Umbilical cord (tissue), 2 donors: Measurements from ENCODE around the gene MTA1. TPM values are rescaled to one million over a fixed set of nuclear protein-coding genes. Genes with fewer than 3 reads are reported as not detected.
A peak's percentile ranks its signal among the peaks of the same experiment; 100 is the strongest.

Experiments used
- DNase-seq: peaks from one replicate; pipeline ENCODE4 v3.0.0-alpha.2; 2015; ENCODE audit warnings: low spot score
- total RNA-seq: library from RNA; depleted of rRNA; stranded (reverse); fragments of >200 nt; gene quantifications from one replicate; pipeline ENCODE4 v1.2.3, GENCODE V29; 2014; ENCODE audit warnings: low replicate concordance; ENCODE audit not compliant: insufficient read depth

The MTA1 gene
- total RNA-seq, 1 donor from 2014 or later = 30.3 TPM

- no peak for DNase-seq
These were observed 32.8 kb upstream of the MTA1 start for GRCh38 chr14:105386581-105387529.

DNA sequence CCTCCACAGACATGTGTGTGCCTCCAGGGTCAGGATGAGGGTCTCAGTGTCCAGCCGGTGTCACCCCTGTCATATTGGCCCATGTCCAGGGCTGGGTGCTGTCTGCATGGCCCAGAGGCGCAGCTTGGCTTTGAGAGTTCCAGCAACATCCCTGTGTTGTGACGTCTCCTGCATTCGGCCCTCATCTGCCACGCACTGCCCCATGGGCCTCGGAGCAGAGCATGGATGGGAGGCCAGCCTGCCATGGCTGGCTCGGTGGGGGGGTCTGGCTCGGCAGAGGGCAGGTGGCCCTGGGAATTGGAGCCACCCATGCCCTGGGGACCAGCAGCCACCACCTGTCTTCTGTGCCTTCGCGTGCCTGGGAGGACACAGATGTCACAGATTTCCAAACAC lies 32.1 kb upstream of the MTA1 start:
- DNase-seq = no peak

DNA sequence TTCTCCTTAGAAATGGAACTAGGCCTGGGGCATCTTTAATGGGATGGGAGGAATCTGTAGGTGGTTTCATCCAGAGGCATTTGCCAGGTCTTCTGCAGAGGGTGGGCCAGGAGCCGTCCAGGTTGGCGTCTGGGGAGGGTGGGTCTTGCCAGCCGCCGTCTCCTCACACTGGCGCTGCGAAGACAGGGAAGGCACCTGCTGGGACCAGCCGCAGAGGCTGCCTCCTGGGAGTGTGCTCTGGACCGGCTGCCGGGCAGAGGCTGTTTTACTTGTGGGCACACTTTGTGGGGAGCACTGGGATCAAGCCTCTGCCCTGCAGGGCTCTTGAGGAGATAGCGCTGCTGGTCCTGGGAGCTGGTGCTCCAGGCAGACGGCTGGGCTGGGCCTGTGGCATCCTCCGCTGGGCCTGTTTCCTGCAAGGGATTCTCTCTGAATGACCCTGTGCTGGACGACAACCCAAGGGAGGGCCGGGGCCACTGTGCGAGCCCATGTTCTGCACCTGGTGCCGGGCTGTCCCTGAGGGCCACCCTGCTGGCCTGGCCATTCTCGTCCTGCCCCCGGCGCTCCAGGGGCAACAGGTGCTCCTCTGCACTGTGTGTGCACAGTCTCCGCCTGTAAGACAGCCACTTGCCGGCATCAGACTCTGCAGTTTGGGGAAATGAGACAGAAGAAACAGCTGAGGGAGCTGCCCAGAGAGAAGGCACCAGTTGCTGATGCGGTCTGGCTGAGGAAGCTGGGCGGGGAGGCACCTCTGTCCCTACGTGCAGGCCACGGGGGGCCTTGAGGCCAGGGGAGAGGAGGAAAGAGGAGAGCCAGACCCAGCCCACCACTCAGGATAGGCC lies 31.3 kb upstream of the MTA1 start:
- DNase-seq = no peak

GRCh38 chr14:105388976-105389375 lies 30.7 kb upstream of the MTA1 start:
- no peak for DNase-seq

- DNase-seq = peak; percentile 23
These were observed 30.1 kb upstream of the MTA1 start for GRCh38 chr14:105389534-105389933.

GRCh38 chr14:105389976-105390848 lies 29.4 kb upstream of the MTA1 start:
- DNase-seq = peak; percentile 80

- no peak for DNase-seq
These were observed 28.7 kb upstream of the MTA1 start for GRCh38 chr14:105390849-105391500.

DNA sequence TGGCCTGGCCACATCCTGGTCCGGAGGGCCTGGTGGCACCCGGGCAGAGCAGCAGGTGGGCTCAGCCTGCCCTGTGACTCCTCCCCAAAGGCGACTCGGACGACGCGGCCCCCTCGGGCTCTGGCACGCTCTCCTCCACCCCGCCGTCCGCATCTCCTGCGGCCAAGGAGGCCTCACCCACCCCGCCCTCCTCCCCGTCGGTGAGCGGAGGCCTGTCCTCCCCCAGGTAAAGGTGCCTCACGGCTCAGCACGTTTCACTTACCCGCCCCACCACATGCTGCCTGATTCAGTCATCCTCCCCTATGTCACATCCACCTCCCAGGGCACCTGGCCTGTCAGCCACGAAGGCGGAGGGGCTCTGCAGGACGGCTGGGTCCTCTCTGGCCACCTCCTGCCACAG lies 28.1 kb upstream of the MTA1 start:
- DNase-seq = no peak

GRCh38 chr14:105392131-105393090 lies 27.2 kb upstream of the MTA1 start:
- no peak for DNase-seq

DNA sequence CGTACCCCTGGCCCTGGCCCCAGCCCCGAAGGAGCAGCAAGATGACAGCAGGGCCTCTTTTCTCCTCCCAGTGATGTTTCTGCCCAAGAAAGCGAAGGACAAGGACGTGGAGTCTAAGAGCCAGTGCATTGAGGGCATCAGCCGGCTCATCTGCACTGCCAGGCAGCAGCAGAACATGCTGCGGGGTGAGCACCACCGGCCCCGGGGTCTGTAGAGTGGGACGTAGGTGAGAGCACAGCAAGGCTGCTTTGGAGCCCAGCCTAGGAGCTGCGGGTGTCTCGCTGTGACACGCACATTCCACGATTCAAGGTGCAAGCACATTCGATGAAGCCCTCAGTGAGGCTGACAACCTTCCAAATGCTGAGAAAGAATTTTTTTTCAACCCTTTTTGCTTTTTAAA lies 26.5 kb upstream of the MTA1 start:
- no peak for DNase-seq

- DNase-seq = no peak
These were observed 24.7 kb upstream of the MTA1 start for GRCh38 chr14:105394714-105395537.

DNA sequence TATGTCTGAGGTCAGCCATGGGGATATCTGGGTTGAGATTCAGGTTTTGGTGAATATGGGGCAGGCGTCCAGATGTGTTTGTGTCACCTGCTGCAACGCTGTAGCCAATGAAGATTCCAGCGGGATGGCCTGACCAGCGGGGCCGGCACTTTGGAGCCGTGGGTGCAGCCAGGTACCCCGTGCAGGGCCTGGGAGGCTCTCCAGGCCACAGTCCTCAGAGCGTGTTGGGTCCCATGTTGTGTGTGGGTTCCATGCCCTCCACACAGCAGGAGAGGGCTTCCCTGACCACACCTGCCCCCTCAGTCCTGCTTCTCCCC lies 24.1 kb upstream of the MTA1 start:
- no peak for DNase-seq

DNA sequence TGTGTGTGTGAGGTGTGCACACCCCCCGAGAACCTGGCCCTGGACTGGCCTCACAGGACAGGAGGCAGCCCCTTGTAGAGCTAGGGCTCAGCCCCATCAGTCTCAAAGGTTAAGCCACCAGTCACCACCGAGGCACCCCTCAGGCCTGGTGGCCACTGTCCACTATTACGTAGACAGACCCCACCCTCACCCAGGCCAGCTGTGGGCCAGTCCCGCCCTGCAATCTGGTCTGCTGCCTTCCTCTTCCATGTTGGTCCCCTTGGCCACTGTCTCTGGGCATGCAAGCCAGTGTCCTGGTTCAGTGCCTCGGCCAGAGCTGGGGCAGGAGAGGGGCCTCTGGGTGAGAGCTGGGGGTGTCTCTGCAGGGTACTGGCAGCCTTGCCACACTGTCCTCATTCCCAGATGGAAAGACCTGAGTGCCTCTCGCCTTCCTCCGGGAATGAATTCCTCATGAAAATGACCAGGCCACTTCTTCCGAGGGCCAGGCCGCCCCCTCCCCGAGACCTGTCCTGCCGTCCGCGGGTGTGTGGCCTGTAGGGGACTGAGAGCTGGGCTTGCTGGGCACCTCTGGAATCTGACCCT lies 22.2 kb upstream of the MTA1 start:
- DNase-seq = no peak

DNA sequence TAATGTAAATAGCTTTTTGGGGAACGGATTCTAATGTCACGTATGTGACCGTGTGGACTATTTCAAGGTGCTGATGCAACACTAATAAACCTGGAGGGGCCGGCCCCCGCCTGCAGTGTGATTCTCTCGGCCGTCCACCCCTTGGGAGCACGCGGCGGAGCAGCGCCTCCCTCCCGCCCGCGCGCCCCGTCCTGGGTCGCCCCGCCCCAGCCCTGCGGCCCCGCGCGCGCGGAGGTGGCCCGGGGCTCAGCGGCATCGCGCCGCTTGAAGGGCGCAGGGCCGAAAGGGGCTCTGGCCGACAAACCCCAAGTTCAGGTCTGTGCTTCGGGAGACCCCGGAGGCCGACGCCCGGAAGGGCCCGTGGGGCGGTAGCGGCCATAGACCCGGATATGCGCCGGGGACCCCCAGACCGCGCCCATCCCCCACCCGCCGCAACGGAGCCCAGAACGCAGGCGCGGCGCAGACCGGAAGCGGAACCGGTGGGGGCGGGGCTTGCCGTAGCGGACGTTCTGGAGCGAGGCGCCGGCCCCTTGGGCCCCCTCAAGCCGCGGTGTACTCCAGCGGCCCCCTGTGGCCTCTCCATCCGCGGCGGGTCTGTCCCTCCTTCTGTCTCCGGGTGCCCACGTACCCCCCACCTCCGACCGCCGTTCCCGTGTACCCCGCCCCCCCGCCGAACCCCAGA lies 21.4 kb upstream of the MTA1 start, which contains the start of gene TEX22:
Gene TEX22, plus strand, starts transcription at position 495 of the 682 bp plus-strand sequence. CDS start 803 bp downstream, outside the sequence.
- DNase-seq = peak; percentile 87

GRCh38 chr14:105398726-105399465 lies 20.7 kb upstream of the MTA1 start:
- no peak for DNase-seq

DNA sequence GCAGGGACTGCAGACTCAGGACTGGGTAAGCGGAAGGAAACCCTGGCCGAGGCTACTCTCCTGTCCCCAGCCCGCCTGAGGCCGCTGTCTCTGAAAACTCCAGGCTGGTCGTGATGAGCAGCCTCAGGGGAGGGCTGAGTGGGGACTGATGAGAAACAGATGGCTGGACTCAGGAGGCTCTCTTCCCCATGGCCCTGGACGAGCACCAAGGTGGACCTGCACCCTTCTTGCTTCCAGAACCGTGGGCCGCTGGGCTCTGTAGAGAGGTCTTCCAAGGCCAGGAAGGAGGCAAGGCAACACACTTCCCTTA lies 20.2 kb upstream of the MTA1 start:
- no peak for DNase-seq

DNA sequence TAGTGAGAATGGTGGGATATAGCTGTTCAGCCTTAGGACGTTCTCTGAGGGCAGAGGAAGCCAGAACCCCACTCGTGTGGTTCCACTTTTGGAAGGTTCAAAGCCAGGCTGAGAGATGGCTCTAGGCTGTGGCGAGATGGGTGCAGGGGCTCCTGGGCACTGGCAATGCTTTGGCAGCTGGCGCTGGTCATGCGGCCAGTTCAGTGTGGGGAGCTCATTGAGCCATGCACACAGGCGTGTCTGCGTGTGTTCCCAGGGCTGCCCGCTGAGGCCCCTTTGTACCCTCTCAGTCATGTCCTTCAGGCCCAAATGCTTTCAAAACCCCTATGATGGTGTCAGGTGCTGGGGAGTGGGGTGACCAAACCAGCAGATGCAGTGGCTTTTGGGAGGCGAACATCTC lies 19.6 kb upstream of the MTA1 start:
- no peak for DNase-seq

DNA sequence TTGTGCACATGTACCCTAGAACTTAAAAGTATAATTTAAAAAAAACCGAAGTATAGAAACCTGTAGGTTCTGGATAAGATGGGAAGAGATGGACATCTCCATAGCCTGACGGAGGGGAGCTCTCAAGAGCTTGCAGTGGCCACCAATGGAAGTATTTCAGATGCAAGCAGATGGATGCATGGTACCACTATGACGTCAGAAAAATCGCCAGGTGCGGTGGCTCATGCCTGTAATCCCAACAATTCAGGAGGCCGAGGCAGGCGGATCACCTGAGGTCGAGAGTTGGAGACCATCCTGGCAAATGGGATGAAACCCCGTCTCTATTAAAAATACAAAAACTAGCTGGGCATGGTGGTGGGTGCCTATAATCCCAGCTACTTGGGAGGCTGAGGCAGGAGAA lies 17.9 kb upstream of the MTA1 start:
- no peak for DNase-seq
